ENCODE results near the gene ELMO1.

GRCh38 chr7:37208528-37208927 lies 240.1 kb downstream of the ELMO1 start:
- TF ChIP-seq CTCF (IDR thresholded peaks at IDR 0.05) = peak; percentile 39 to 59 (median 53)
- no peak for TF ChIP-seq POLR2A (IDR thresholded peaks at IDR 0.05; ENCODE audit: low read depth)
- peak; percentile 63 to 74 for TF ChIP-seq POLR2AphosphoS5 (IDR thresholded peaks at IDR 0.05)
- TF ChIP-seq EP300 (IDR thresholded peaks at IDR 0.05) = no peak
